ENCODE measurements around the gene IRF2. TPM values are rescaled to one million over a fixed set of nuclear protein-coding genes. Genes with fewer than 3 reads are reported as not detected.

Gene IRF2
- total RNA-seq, 1 donor, result 43.8 TPM

DNA sequence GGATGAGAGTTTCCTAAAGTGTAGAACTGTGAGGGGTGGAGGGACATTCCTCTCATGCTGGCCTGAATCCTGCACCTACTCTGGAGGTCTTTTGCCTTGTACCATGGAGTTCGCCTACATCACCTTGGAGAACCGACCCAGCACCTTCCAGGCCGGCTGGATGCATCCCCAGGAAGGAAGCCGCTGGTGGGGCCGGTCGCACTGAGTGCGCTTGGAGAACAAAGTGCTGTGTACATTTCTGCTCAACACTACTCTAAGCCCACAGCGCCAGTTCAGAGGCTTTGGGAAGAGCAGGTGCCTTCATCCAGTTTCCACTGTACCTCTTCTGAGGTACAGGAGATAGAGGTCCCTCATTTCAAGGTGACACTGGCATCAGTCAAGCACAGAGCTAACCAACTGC lies 15.4 kb upstream of the IRF2 start:
- Histone ChIP-seq H3K4me2 (ENCODE audit: insufficient read depth, low read length) (no peak overlapping the region), H3K27ac (ENCODE audit: low read depth, low read length) (no peak overlapping the region), H3K27me3 (ENCODE audit: insufficient read depth, low read length) (peaks cover 4% of the 10 kb centered on the region), H4K20me1 (ENCODE audit: insufficient read depth, low read length) (no peaks in the 10 kb centered on the region), H3K4me3 (ENCODE audit: insufficient read depth, low read length) (no peak overlapping the region), H3K36me3 (ENCODE audit: insufficient read depth, low read length) (no peaks in the 10 kb centered on the region), H2AFZ (ENCODE audit: low read length) (no peak overlapping the region), H3K79me2 (ENCODE audit: insufficient read depth, low read length) (no peaks in the 10 kb centered on the region), H3K4me1 (ENCODE audit: insufficient read depth, low read length) (no peaks in the 10 kb centered on the region), H3K9me3 (ENCODE audit: low read depth, low read length) (no peaks in the 10 kb centered on the region)
- DNase-seq (ENCODE audit: insufficient read length, low spot score, missing footprints), result no peak
- TF ChIP-seq, protein P1, sequence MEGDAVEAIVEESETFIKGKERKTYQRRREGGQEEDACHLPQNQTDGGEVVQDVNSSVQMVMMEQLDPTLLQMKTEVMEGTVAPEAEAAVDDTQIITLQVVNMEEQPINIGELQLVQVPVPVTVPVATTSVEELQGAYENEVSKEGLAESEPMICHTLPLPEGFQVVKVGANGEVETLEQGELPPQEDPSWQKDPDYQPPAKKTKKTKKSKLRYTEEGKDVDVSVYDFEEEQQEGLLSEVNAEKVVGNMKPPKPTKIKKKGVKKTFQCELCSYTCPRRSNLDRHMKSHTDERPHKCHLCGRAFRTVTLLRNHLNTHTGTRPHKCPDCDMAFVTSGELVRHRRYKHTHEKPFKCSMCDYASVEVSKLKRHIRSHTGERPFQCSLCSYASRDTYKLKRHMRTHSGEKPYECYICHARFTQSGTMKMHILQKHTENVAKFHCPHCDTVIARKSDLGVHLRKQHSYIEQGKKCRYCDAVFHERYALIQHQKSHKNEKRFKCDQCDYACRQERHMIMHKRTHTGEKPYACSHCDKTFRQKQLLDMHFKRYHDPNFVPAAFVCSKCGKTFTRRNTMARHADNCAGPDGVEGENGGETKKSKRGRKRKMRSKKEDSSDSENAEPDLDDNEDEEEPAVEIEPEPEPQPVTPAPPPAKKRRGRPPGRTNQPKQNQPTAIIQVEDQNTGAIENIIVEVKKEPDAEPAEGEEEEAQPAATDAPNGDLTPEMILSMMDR (IDR thresholded peaks at IDR 0.05; ENCODE audit: extremely low read depth, low read depth, low read length), result no peak

DNA sequence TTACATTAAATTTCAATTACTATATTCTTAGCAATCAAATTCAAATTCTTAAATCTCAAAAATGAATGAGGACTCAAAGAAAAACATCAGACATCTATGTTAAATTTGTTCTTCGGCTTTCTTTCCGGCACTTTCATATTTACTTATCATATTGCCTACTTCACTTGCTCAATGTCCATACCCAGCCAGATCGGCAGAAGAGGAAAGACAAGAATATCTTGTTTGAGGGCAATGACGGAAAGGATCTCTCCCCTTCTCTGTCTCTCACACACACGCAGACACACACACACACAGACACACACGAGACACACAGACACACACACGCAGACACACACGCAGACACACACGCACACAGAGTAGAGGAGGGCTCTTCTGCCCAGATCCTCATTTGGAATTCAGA lies 13.2 kb upstream of the IRF2 start:
- H3K9me3 ChIP-seq (ENCODE audit: low read depth, low read length), result no peaks in the 10 kb centered on the region
- peak overlapping the region; percentile 2 for H3K27ac ChIP-seq (ENCODE audit: low read depth, low read length)
- H3K36me3 ChIP-seq (ENCODE audit: insufficient read depth, low read length), result no peaks in the 10 kb centered on the region
- H3K27me3 ChIP-seq (ENCODE audit: insufficient read depth, low read length), result peaks cover 4% of the 10 kb centered on the region
- H2AFZ ChIP-seq (ENCODE audit: low read length), result peak overlapping the region; percentile 82
- H3K4me3 ChIP-seq (ENCODE audit: insufficient read depth, low read length), result peak overlapping the region; percentile 50
- no peak for DNase-seq (ENCODE audit: insufficient read length, low spot score, missing footprints)
- H4K20me1 ChIP-seq (ENCODE audit: insufficient read depth, low read length), result no peaks in the 10 kb centered on the region
- TF ChIP-seq, protein P1 (IDR thresholded peaks at IDR 0.05; ENCODE audit: extremely low read depth, low read depth, low read length), result no peak
- no peaks in the 10 kb centered on the region for H3K79me2 ChIP-seq (ENCODE audit: insufficient read depth, low read length)
- H3K4me2 ChIP-seq (ENCODE audit: insufficient read depth, low read length), result peak overlapping the region; percentile 79
- H3K4me1 ChIP-seq (ENCODE audit: insufficient read depth, low read length), result no peaks in the 10 kb centered on the region

DNA sequence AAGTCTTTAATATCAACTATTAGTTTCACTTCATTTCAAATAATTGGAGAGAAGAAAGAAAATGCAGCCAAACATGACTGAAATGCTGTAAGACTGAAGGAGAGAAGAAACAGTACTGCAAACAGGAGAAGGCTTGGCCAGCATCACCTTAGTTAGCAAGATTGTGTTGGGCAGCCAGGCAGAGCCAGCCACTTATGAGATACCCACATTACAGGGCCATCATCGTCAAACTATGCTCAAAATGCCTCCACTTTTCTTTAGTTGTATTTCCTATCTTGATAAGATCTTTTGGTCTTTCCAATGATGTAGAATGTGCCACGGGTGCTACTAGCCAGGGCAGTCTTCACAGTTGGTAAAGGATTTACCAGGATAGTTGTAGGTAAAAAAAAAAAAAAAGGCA lies 10.9 kb upstream of the IRF2 start:
- Histone ChIP-seq H3K27ac (ENCODE audit: low read depth, low read length) (no peak overlapping the region), H3K9me3 (ENCODE audit: low read depth, low read length) (no peaks in the 10 kb centered on the region), H3K4me3 (ENCODE audit: insufficient read depth, low read length) (no peak overlapping the region), H3K27me3 (ENCODE audit: insufficient read depth, low read length) (no peaks in the 10 kb centered on the region), H3K36me3 (ENCODE audit: insufficient read depth, low read length) (no peaks in the 10 kb centered on the region), H2AFZ (ENCODE audit: low read length) (no peak overlapping the region), H3K79me2 (ENCODE audit: insufficient read depth, low read length) (no peaks in the 10 kb centered on the region), H3K4me2 (ENCODE audit: insufficient read depth, low read length) (no peak overlapping the region), H4K20me1 (ENCODE audit: insufficient read depth, low read length) (no peaks in the 10 kb centered on the region), H3K4me1 (ENCODE audit: insufficient read depth, low read length) (no peaks in the 10 kb centered on the region)
- TF ChIP-seq, protein P1 (IDR thresholded peaks at IDR 0.05; ENCODE audit: extremely low read depth, low read depth, low read length), result no peak
- DNase-seq (ENCODE audit: insufficient read length, low spot score, missing footprints), result no peak

DNA sequence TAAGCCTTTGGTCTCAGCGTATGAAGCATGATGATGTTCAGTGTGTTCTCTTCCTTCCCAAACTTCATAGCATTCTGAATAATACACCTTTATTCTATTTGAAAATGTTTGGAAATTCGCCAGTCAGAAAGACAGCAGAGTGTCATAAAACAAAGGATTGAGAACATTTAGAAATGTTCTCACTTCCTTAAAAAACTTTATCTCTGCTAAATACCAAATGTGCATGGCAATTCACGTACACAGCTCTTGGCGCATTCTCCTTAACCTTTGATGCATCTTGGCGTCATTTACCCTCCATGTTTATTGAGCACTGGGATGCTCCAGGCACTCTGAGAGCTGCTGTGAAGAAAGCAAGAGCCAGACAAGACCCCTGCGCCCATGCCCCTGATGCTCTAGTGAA lies 7.2 kb upstream of the IRF2 start:
- TF ChIP-seq, protein P1 (IDR thresholded peaks at IDR 0.05; ENCODE audit: extremely low read depth, low read depth, low read length), result no peak
- H3K27ac ChIP-seq (ENCODE audit: low read depth, low read length), result no peak overlapping the region
- no peaks in the 10 kb centered on the region for H3K27me3 ChIP-seq (ENCODE audit: insufficient read depth, low read length)
- H3K36me3 ChIP-seq (ENCODE audit: insufficient read depth, low read length), result no peaks in the 10 kb centered on the region
- no peaks in the 10 kb centered on the region for H3K9me3 ChIP-seq (ENCODE audit: low read depth, low read length)
- no peaks in the 10 kb centered on the region for H4K20me1 ChIP-seq (ENCODE audit: insufficient read depth, low read length)
- H3K4me1 ChIP-seq (ENCODE audit: insufficient read depth, low read length), result peaks cover 3% of the 10 kb centered on the region
- H3K79me2 ChIP-seq (ENCODE audit: insufficient read depth, low read length), result no peaks in the 10 kb centered on the region
- DNase-seq (ENCODE audit: insufficient read length, low spot score, missing footprints), result no peak
- no peak overlapping the region for H2AFZ ChIP-seq (ENCODE audit: low read length)
- H3K4me2 ChIP-seq (ENCODE audit: insufficient read depth, low read length), result no peak overlapping the region
- no peak overlapping the region for H3K4me3 ChIP-seq (ENCODE audit: insufficient read depth, low read length)
